Esophagus squamous epithelium (tissue), 4 donors: ENCODE data around the gene TSPAN4.

Source experiments
- POLR2A ChIP-seq, 4 donors: fragments of 450-650 bp; IDR thresholded peaks; one replicate each; pipeline ENCODE4 v1.6.1; 2017; ENCODE audit warnings: antibody characterized with exemption in 4 of 4, mild to moderate bottlenecking in 4 of 4, moderate library complexity in 3 of 4
- TF ChIP-seq, protein P1 (sequence below), 6 experiments: fragments of 450-650 bp in 4 of 6; fragments of 200-600 bp in 2 of 6; sonication (generic) in 2 of 6; IDR thresholded peaks; one replicate each; pipeline ENCODE4 v1.5.1; 2016 to 2019; ENCODE audit warnings: antibody characterized with exemption in 6 of 6, mild to moderate bottlenecking in 4 of 6, moderate library complexity in 4 of 6

- TF ChIP-seq, protein P1, sequence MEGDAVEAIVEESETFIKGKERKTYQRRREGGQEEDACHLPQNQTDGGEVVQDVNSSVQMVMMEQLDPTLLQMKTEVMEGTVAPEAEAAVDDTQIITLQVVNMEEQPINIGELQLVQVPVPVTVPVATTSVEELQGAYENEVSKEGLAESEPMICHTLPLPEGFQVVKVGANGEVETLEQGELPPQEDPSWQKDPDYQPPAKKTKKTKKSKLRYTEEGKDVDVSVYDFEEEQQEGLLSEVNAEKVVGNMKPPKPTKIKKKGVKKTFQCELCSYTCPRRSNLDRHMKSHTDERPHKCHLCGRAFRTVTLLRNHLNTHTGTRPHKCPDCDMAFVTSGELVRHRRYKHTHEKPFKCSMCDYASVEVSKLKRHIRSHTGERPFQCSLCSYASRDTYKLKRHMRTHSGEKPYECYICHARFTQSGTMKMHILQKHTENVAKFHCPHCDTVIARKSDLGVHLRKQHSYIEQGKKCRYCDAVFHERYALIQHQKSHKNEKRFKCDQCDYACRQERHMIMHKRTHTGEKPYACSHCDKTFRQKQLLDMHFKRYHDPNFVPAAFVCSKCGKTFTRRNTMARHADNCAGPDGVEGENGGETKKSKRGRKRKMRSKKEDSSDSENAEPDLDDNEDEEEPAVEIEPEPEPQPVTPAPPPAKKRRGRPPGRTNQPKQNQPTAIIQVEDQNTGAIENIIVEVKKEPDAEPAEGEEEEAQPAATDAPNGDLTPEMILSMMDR (IDR thresholded peaks at IDR 0.05) = no peak
- TF ChIP-seq POLR2A (IDR thresholded peaks at IDR 0.05) = no peak
These were observed 70.4 kb downstream of the TSPAN4 start for GRCh38 chr11:913043-913442.
